ENCODE results near the gene RNF135.

DNA sequence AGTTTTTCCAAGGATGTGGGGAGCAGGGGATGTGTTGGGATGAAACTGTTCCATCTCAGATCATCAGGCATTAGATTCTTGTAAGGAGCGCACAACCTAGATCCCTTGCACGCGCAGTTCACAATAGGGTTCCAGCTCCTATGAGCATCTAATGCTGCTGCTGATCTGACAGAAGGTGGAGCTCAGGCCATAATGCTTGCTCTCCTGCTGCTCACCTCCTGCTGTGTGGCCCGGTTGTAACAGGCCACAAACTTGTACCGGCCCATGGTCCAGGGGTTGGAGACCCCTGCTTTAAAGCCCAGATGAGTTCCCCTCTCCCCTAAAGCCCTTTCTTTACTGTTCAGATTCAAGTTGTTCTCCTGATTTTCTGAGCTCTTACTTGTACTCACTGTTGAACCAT lies 44.8 kb downstream of the RNF135 start:
- TF ChIP-seq, protein P1, sequence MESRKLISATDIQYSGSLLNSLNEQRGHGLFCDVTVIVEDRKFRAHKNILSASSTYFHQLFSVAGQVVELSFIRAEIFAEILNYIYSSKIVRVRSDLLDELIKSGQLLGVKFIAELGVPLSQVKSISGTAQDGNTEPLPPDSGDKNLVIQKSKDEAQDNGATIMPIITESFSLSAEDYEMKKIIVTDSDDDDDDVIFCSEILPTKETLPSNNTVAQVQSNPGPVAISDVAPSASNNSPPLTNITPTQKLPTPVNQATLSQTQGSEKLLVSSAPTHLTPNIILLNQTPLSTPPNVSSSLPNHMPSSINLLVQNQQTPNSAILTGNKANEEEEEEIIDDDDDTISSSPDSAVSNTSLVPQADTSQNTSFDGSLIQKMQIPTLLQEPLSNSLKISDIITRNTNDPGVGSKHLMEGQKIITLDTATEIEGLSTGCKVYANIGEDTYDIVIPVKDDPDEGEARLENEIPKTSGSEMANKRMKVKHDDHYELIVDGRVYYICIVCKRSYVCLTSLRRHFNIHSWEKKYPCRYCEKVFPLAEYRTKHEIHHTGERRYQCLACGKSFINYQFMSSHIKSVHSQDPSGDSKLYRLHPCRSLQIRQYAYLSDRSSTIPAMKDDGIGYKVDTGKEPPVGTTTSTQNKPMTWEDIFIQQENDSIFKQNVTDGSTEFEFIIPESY (IDR thresholded peaks at IDR 0.05; ENCODE audit: borderline replicate concordance, low read depth), result no peak
- no peak for TF ChIP-seq RFX5 (IDR thresholded peaks at IDR 0.05; ENCODE audit: low read length)
- TF ChIP-seq, protein P2, sequence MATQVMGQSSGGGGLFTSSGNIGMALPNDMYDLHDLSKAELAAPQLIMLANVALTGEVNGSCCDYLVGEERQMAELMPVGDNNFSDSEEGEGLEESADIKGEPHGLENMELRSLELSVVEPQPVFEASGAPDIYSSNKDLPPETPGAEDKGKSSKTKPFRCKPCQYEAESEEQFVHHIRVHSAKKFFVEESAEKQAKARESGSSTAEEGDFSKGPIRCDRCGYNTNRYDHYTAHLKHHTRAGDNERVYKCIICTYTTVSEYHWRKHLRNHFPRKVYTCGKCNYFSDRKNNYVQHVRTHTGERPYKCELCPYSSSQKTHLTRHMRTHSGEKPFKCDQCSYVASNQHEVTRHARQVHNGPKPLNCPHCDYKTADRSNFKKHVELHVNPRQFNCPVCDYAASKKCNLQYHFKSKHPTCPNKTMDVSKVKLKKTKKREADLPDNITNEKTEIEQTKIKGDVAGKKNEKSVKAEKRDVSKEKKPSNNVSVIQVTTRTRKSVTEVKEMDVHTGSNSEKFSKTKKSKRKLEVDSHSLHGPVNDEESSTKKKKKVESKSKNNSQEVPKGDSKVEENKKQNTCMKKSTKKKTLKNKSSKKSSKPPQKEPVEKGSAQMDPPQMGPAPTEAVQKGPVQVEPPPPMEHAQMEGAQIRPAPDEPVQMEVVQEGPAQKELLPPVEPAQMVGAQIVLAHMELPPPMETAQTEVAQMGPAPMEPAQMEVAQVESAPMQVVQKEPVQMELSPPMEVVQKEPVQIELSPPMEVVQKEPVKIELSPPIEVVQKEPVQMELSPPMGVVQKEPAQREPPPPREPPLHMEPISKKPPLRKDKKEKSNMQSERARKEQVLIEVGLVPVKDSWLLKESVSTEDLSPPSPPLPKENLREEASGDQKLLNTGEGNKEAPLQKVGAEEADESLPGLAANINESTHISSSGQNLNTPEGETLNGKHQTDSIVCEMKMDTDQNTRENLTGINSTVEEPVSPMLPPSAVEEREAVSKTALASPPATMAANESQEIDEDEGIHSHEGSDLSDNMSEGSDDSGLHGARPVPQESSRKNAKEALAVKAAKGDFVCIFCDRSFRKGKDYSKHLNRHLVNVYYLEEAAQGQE (IDR thresholded peaks at IDR 0.05; ENCODE audit: low read depth, low read length), result no peak
- TF ChIP-seq EP300 (IDR thresholded peaks at IDR 0.05; ENCODE audit: borderline replicate concordance in 1 of 2, low read depth in 1 of 2, low read length in 1 of 2), result no peak

All from SK-N-SH (cell line).